GM23338 (cell line): ENCODE measurements around the gene CPEB2. TPM values are rescaled to one million over a fixed set of nuclear protein-coding genes. Genes with fewer than 3 reads are reported as not detected.

Source experiments
- ATAC-seq: fragments of 200-7000 bp; cut with Tn5 transposase; 3 replicates; pipeline ENCODE4 v1.9.1; 2020
- DNase-seq: peaks from one replicate; pipeline ENCODE4 v3.0.0-alpha.2; 2015; ENCODE audit warnings: low spot score
- H2AFZ ChIP-seq: fragments of 200-600 bp; sonication (generic); 2 replicates; pipeline ENCODE4 v1.8.0; 2016; ENCODE audit warnings: antibody characterized with exemption, mild to moderate bottlenecking, moderate library complexity
- H3F3A ChIP-seq: fragments of 200-600 bp; sonication (generic); replicated peaks from 2 replicates; pipeline ENCODE4 v1.8.0; 2017; ENCODE audit warnings: antibody characterized with exemption, mixed run types, low read depth
- H3K27ac ChIP-seq: fragments of 200-600 bp; sonication (generic); 2 replicates; pipeline ENCODE4 v1.6.1; 2016; ENCODE audit warnings: low read depth
- H3K27me3 ChIP-seq: fragments of 200-600 bp; sonication (generic); 2 replicates; pipeline ENCODE4 v1.8.0; 2016; ENCODE audit warnings: mild to moderate bottlenecking, mixed run types, moderate library complexity; ENCODE audit not compliant: insufficient read depth
- H3K36me3 ChIP-seq: fragments of 200-600 bp; sonication (generic); 2 replicates; pipeline ENCODE4 v1.8.0; 2016; ENCODE audit warnings: mild to moderate bottlenecking; ENCODE audit not compliant: insufficient read depth
- H3K4me1 ChIP-seq: fragments of 200-600 bp; sonication (generic); 2 replicates; pipeline ENCODE4 v1.8.0; 2016; ENCODE audit warnings: mild to moderate bottlenecking, moderate library complexity; ENCODE audit not compliant: insufficient read depth
- H3K4me2 ChIP-seq: fragments of 200-600 bp; sonication (generic); 2 replicates; pipeline ENCODE4 v1.7.1; 2017; ENCODE audit warnings: mixed run types
- H3K4me3 ChIP-seq: fragments of 200-600 bp; sonication (generic); 2 replicates; pipeline ENCODE4 v1.6.1; 2016; ENCODE audit warnings: mixed run types
- H3K79me2 ChIP-seq: fragments of 200-600 bp; sonication (generic); replicated peaks from 2 replicates; pipeline ENCODE4 v1.8.0; 2017; ENCODE audit warnings: mild to moderate bottlenecking; ENCODE audit not compliant: insufficient read depth
- H3K9me2 ChIP-seq: fragments of 200-600 bp; sonication (generic); 2 replicates; pipeline ENCODE4 v1.8.0; 2017; ENCODE audit not compliant: insufficient read depth
- H4K20me1 ChIP-seq: fragments of 200-600 bp; sonication (generic); replicated peaks from 2 replicates; pipeline ENCODE4 v1.8.0; 2017; ENCODE audit warnings: mild to moderate bottlenecking; ENCODE audit not compliant: insufficient read depth
- H3K27ac Mint-ChIP-seq: 2 replicates; pipeline ENCODE4 v1.8.0; 2020; ENCODE audit warnings: inconsistent platforms, mild to moderate bottlenecking, moderate library complexity, mixed read lengths
- H3K27me3 Mint-ChIP-seq: 3 replicates; pipeline ENCODE4 v1.8.0; 2022; ENCODE audit warnings: low read depth, mild to moderate bottlenecking, moderate library complexity, mixed read lengths, inconsistent platforms; ENCODE audit not compliant: insufficient read depth, poor library complexity
- H3K36me3 Mint-ChIP-seq: 3 replicates; pipeline ENCODE4 v1.8.0; 2021; ENCODE audit warnings: low read depth, mild to moderate bottlenecking, inconsistent platforms, moderate library complexity, mixed read lengths
- H3K4me1 Mint-ChIP-seq: 3 replicates; pipeline ENCODE4 v1.8.0; 2020; ENCODE audit warnings: mild to moderate bottlenecking, inconsistent platforms, mixed read lengths
- H3K4me3 Mint-ChIP-seq: 3 replicates; pipeline ENCODE4 v1.8.0; 2021; ENCODE audit warnings: moderate library complexity, mild to moderate bottlenecking, inconsistent platforms, mixed read lengths
- H3K9me3 Mint-ChIP-seq: 3 replicates; pipeline ENCODE4 v1.8.0; 2020; ENCODE audit warnings: moderate library complexity, mild to moderate bottlenecking, inconsistent platforms, mixed read lengths
- CREB1 ChIP-seq: fragments of 250-450 bp; sonication (Bioruptor Pico); IDR thresholded peaks from 2 replicates; pipeline ENCODE4 v1.5.0; 2020; ENCODE audit warnings: low read depth, mild to moderate bottlenecking, moderate library complexity
- EZH2 ChIP-seq: fragments of 200-600 bp; sonication (generic); IDR thresholded peaks from one replicate; pipeline ENCODE4 v1.8.0; 2017; ENCODE audit warnings: antibody characterized with exemption, mild to moderate bottlenecking, low read depth; ENCODE audit not compliant: unreplicated experiment
- EZH2phosphoT487 ChIP-seq: fragments of 200-600 bp; sonication (generic); IDR thresholded peaks from one replicate; pipeline ENCODE4 v1.8.1; 2018; ENCODE audit warnings: antibody characterized with exemption; ENCODE audit not compliant: unreplicated experiment
- JUNB ChIP-seq: IDR thresholded peaks from one replicate; pipeline ENCODE4 v1.6.1; 2016; ENCODE audit warnings: antibody characterized with exemption; ENCODE audit not compliant: unreplicated experiment
- NANOG ChIP-seq: IDR thresholded peaks from 2 replicates; pipeline ENCODE4 v1.6.1; 2016; ENCODE audit warnings: antibody characterized with exemption, borderline replicate concordance
- POLR2AphosphoS5 ChIP-seq: IDR thresholded peaks from 2 replicates; pipeline ENCODE4 v1.6.1; 2016; ENCODE audit warnings: antibody characterized with exemption, low read depth
- ZNF114 ChIP-seq: fragments of 250-450 bp; sonication (Bioruptor Pico); IDR thresholded peaks from 2 replicates; pipeline ENCODE4 v1.5.0; 2020; ENCODE audit warnings: mild to moderate bottlenecking, moderate library complexity
- ZNF331 ChIP-seq: fragments of 250-450 bp; sonication (Bioruptor Pico); IDR thresholded peaks from 2 replicates; pipeline ENCODE4 v1.5.0; 2020; ENCODE audit warnings: low read depth, mild to moderate bottlenecking, moderate library complexity
- polyA plus RNA-seq: library from polyadenylated mRNA; unstranded; fragments of >200 nt; fragmentation: Nextera tagmentation; extraction: Ambion mirVana; gene quantifications from 2 replicates; pipeline ENCODE4 v1.2.1, GENCODE V29; 2016
- total RNA-seq: library from RNA; depleted of rRNA; stranded (reverse); fragments of >200 nt; shearing (Covaris generic); gene quantifications from 2 replicates; pipeline ENCODE4 v1.2.3, GENCODE V29; 2014
- TF ChIP-seq, protein P1 (sequence below): IDR thresholded peaks from one replicate; pipeline ENCODE4 v1.6.1; 2018; ENCODE audit warnings: antibody characterized with exemption; ENCODE audit not compliant: unreplicated experiment
- TF ChIP-seq, protein P2 (sequence below), 2 experiments: fragments of 200-600 bp in 1 of 2; sonication (generic) in 1 of 2; conservative IDR thresholded peaks; 2 replicates each; pipeline versions ENCODE4 v1.5.1 to v1.6.1; 2016 to 2017; ENCODE audit warnings: antibody characterized with exemption in 2 of 2, low read depth in 2 of 2, mild to moderate bottlenecking in 2 of 2, moderate library complexity in 1 of 2

Gene CPEB2
- total and polyA plus RNA-seq, 2 experiments from 2014 or later, result 0.66 to 2.4 TPM

DNA sequence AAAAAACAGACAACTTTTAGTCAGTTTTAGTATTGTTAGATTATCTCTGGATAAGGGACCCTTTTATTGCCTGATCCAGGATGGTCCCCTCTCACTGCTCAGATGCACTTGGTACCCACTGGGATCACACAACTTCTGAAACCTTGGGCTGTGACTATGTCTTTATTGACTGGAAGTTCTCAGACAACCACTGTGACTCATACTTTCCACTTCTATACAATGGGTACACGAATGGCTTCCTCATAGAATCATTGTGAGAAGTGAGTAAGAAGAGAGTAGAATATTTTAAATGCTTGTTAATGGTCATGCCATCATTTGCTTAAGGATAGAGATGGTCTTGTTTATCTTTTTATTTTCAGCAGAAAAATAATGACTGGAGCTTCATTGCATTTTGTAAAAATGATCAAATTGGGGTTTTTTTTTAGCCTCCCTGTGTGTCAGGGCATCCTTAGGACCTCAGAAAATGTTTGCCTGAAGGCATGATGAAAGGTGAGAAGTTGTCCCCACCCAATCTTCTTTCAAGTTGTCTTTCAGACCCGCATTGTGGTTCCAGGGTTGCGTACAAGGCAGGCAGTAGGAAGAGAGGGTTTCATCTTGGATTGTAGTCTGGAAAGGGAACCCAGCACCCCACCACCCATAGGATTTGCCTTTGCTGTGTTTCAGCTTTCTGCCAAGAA is 115.1 kb downstream of the CPEB2 start:
- ATAC-seq (no peak), DNase-seq (no peak)
- Histone ChIP-seq H3K79me2 (no peaks in the 10 kb centered on the region), H3K4me1 (no peaks in the 10 kb centered on the region), H3K4me2 (no peak overlapping the region), H3K36me3 (no peaks in the 10 kb centered on the region), H3K4me3 (no peak overlapping the region), H3K27ac (no peak overlapping the region), H4K20me1 (no peaks in the 10 kb centered on the region), H3K27me3 (no peaks in the 10 kb centered on the region), H3F3A (no peaks in the 10 kb centered on the region), H2AFZ (no peak overlapping the region), H3K9me2 (peaks cover 11% of the 10 kb centered on the region; the same call in 1 of the 2 replicates)
- H3K4me3 Mint-ChIP-seq, result no peak overlapping the region
- TF ChIP-seq EZH2phosphoT487 (no peak), EZH2 (no peak), ZNF114 (CRISPR knock-in tag) (no peak), POLR2AphosphoS5 (no peak), JUNB (no peak), ZNF331 (CRISPR knock-in tag) (no peak)
- TF ChIP-seq, protein P1, sequence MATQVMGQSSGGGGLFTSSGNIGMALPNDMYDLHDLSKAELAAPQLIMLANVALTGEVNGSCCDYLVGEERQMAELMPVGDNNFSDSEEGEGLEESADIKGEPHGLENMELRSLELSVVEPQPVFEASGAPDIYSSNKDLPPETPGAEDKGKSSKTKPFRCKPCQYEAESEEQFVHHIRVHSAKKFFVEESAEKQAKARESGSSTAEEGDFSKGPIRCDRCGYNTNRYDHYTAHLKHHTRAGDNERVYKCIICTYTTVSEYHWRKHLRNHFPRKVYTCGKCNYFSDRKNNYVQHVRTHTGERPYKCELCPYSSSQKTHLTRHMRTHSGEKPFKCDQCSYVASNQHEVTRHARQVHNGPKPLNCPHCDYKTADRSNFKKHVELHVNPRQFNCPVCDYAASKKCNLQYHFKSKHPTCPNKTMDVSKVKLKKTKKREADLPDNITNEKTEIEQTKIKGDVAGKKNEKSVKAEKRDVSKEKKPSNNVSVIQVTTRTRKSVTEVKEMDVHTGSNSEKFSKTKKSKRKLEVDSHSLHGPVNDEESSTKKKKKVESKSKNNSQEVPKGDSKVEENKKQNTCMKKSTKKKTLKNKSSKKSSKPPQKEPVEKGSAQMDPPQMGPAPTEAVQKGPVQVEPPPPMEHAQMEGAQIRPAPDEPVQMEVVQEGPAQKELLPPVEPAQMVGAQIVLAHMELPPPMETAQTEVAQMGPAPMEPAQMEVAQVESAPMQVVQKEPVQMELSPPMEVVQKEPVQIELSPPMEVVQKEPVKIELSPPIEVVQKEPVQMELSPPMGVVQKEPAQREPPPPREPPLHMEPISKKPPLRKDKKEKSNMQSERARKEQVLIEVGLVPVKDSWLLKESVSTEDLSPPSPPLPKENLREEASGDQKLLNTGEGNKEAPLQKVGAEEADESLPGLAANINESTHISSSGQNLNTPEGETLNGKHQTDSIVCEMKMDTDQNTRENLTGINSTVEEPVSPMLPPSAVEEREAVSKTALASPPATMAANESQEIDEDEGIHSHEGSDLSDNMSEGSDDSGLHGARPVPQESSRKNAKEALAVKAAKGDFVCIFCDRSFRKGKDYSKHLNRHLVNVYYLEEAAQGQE, result no peak
- TF ChIP-seq, protein P2, sequence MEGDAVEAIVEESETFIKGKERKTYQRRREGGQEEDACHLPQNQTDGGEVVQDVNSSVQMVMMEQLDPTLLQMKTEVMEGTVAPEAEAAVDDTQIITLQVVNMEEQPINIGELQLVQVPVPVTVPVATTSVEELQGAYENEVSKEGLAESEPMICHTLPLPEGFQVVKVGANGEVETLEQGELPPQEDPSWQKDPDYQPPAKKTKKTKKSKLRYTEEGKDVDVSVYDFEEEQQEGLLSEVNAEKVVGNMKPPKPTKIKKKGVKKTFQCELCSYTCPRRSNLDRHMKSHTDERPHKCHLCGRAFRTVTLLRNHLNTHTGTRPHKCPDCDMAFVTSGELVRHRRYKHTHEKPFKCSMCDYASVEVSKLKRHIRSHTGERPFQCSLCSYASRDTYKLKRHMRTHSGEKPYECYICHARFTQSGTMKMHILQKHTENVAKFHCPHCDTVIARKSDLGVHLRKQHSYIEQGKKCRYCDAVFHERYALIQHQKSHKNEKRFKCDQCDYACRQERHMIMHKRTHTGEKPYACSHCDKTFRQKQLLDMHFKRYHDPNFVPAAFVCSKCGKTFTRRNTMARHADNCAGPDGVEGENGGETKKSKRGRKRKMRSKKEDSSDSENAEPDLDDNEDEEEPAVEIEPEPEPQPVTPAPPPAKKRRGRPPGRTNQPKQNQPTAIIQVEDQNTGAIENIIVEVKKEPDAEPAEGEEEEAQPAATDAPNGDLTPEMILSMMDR (conservative IDR thresholded peaks at IDR 0.05; ENCODE audit: low read depth in 2 of 2), result no peak
- no peaks in the 10 kb centered on the region for H3K4me1 Mint-ChIP-seq
- H3K36me3 Mint-ChIP-seq, result peaks cover 19% of the 10 kb centered on the region
- H3K9me3 Mint-ChIP-seq, result peaks cover 33% of the 10 kb centered on the region
- H3K27me3 Mint-ChIP-seq, result peaks cover 2% of the 10 kb centered on the region
- no peak overlapping the region for H3K27ac Mint-ChIP-seq

DNA sequence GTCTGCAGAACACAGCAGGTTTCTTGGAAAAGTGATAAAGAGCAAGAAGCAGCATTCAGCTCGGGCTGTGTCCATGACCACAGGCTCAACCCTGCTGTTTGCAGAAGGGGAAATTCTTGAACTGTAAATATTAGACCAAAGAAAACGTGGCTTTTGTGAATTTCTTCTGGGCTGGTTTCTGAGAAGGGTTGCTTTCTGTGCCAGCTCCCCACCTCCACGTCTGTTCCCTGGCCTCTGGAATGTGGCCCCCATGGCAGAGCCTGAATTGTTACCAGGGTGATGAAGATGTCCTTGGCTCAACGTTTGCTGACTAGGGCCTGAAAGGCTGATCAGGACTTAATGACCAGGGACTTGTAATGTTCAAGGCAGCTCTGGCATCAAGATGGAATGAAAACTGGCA is 116.0 kb downstream of the CPEB2 start:
- H2AFZ ChIP-seq, result no peak overlapping the region
- Mint-ChIP-seq H3K27ac (no peak overlapping the region), H3K4me3 (no peak overlapping the region), H3K27me3 (peaks cover 4% of the 10 kb centered on the region), H3K4me1 (no peaks in the 10 kb centered on the region), H3K36me3 (peaks cover 21% of the 10 kb centered on the region), H3K9me3 (peaks cover 34% of the 10 kb centered on the region)
- H3K9me2 ChIP-seq, result peaks cover 11% of the 10 kb centered on the region; the same call in 1 of the 2 replicates
- H3K27ac ChIP-seq, result no peak overlapping the region
- no peaks in the 10 kb centered on the region for H3K36me3 ChIP-seq
- DNase-seq (no peak), ATAC-seq (no peak)
- no peaks in the 10 kb centered on the region for H4K20me1 ChIP-seq
- H3K4me1 ChIP-seq, result no peaks in the 10 kb centered on the region
- no peaks in the 10 kb centered on the region for H3F3A ChIP-seq
- no peaks in the 10 kb centered on the region for H3K27me3 ChIP-seq
- H3K4me3 ChIP-seq, result no peak overlapping the region
- H3K79me2 ChIP-seq, result no peaks in the 10 kb centered on the region
- no peak overlapping the region for H3K4me2 ChIP-seq
- TF ChIP-seq CREB1 (CRISPR knock-in tag) (no peak), POLR2AphosphoS5 (no peak), NANOG (no peak), ZNF331 (CRISPR knock-in tag) (no peak), EZH2 (no peak), EZH2phosphoT487 (no peak)
- TF ChIP-seq, protein P1, result no peak
